IMR-90 (cell line): ENCODE data around the gene SYNGR1. TPM values are rescaled to one million over a fixed set of nuclear protein-coding genes. Genes with fewer than 3 reads are reported as not detected.
A peak's percentile ranks its signal among the peaks of the same experiment; 100 is the strongest.

Experiments
- ATAC-seq: fragments of 200-7000 bp; cut with Tn5 transposase; 2 replicates; pipeline ENCODE4 v1.9.1; 2020; ENCODE audit warnings: low read depth, mild to moderate bottlenecking, moderate library complexity
- BruUV-seq: library from RNA; stranded (reverse); fragments of 400-500 nt; replicated peaks from 2 replicates; lab custom pipeline; 2021; lab: Mats Ljungman, UMichigan
- CTCF ChIA-PET: fragments of 300-600 bp; formaldehyde crosslinking; extraction: SDS; loops from one replicate; lab custom pipeline; 2021; ENCODE audit warnings: antibody characterized with exemption; lab: Yijun Ruan, JAX
- POLR2A ChIA-PET: fragments of 300-600 bp; sonication (Branson Sonifier 250); formaldehyde crosslinking; loops from one replicate; lab custom pipeline; 2022; ENCODE audit warnings: antibody characterized with exemption; ENCODE audit not compliant: unreplicated experiment; lab: Charles Lee
- DNase-seq: peaks from one replicate; pipeline ENCODE4 v3.0.0; 2013
- H2AFZ ChIP-seq: replicated peaks from 2 replicates; pipeline ENCODE3; 2013; ENCODE audit warnings: low read length, mild to moderate bottlenecking; ENCODE audit not compliant: poor library complexity
- H2AK5ac ChIP-seq: 2 replicates; pipeline ENCODE4 v1.6.1; 2013; ENCODE audit warnings: low read depth, low read length, inconsistent platforms
- H2AK9ac ChIP-seq: replicated peaks from 2 replicates; pipeline ENCODE3; 2013; ENCODE audit warnings: mild to moderate bottlenecking, low read depth, low read length, moderate library complexity; ENCODE audit not compliant: poor library complexity
- H2BK120ac ChIP-seq: 2 replicates; pipeline ENCODE4 v1.6.1; 2013; ENCODE audit warnings: low read depth, low read length, inconsistent platforms
- H2BK15ac ChIP-seq: 3 replicates; pipeline ENCODE4 v1.6.1; 2013; ENCODE audit warnings: low read depth, low read length, inconsistent platforms
- H2BK20ac ChIP-seq: 2 replicates; pipeline ENCODE4 v1.6.1; 2013; ENCODE audit warnings: low read depth, mild to moderate bottlenecking, inconsistent platforms, low read length, moderate library complexity
- H2BK5ac ChIP-seq: 2 replicates; pipeline ENCODE4 v1.6.1; 2013; ENCODE audit warnings: mild to moderate bottlenecking, low read depth, low read length, inconsistent platforms; ENCODE audit not compliant: poor library complexity, severe bottlenecking
- H3K14ac ChIP-seq: replicated peaks from 2 replicates; pipeline ENCODE4 v1.6.1; 2013; ENCODE audit warnings: low read depth, low read length, inconsistent platforms
- H3K18ac ChIP-seq: 2 replicates; pipeline ENCODE4 v1.6.1; 2013; ENCODE audit warnings: low read depth, low read length, control low read depth
- H3K23ac ChIP-seq: 2 replicates; pipeline ENCODE4 v1.6.1; 2013; ENCODE audit warnings: low read depth, low read length, inconsistent platforms
- H3K27ac ChIP-seq: 2 replicates; pipeline ENCODE4 v1.5.1; 2013; ENCODE audit warnings: mild to moderate bottlenecking, control low read depth, low read length; ENCODE audit not compliant: insufficient read depth
- H3K27me3 ChIP-seq: 2 replicates; pipeline ENCODE4 v1.6.1; 2013; ENCODE audit warnings: low read length; ENCODE audit not compliant: control insufficient read depth, insufficient read depth
- H3K36me3 ChIP-seq: 2 replicates; pipeline ENCODE4 v1.6.1; 2013; ENCODE audit warnings: low read length, mixed read lengths; ENCODE audit not compliant: control insufficient read depth, insufficient read depth
- H3K4ac ChIP-seq: 2 replicates; pipeline ENCODE4 v1.6.1; 2013; ENCODE audit warnings: low read depth, low read length, inconsistent platforms
- H3K4me1 ChIP-seq: 2 replicates; pipeline ENCODE4 v1.6.1; 2013; ENCODE audit warnings: low read length, mixed read lengths; ENCODE audit not compliant: control insufficient read depth, insufficient read depth
- H3K4me2 ChIP-seq: 2 replicates; pipeline ENCODE4 v1.6.1; 2013; ENCODE audit warnings: low read depth, mild to moderate bottlenecking, control low read depth, low read length, moderate library complexity
- H3K4me3 ChIP-seq: 2 replicates; pipeline ENCODE4 v1.5.1; 2013; ENCODE audit warnings: low read depth, mild to moderate bottlenecking, control low read depth, low read length, moderate library complexity; ENCODE audit not compliant: insufficient read depth
- H3K56ac ChIP-seq: 2 replicates; pipeline ENCODE4 v1.6.1; 2013; ENCODE audit warnings: low read length, inconsistent platforms; ENCODE audit not compliant: insufficient read depth; ENCODE audit errors: extremely low read depth
- H3K79me1 ChIP-seq, 2 experiments: 2 replicates each; pipeline ENCODE4 v1.6.1; 2013; ENCODE audit warnings: low read length in 2 of 2, inconsistent platforms in 1 of 2, low read depth in 1 of 2
- H3K9ac ChIP-seq: 2 replicates; pipeline ENCODE4 v1.6.1; 2013; ENCODE audit warnings: low read depth, low read length, control low read depth
- H3K9me1 ChIP-seq: 2 replicates; pipeline ENCODE4 v1.6.1; 2013; ENCODE audit warnings: low read length, inconsistent platforms; ENCODE audit not compliant: insufficient read depth
- H3K9me3 ChIP-seq: 2 replicates; pipeline ENCODE4 v1.6.1; 2013; ENCODE audit warnings: low read length; ENCODE audit not compliant: control insufficient read depth, insufficient read depth
- H4K20me1 ChIP-seq: 2 replicates; pipeline ENCODE4 v1.6.1; 2013; ENCODE audit warnings: low read length, inconsistent platforms; ENCODE audit not compliant: insufficient read depth
- H4K5ac ChIP-seq: 2 replicates; pipeline ENCODE4 v1.6.1; 2013; ENCODE audit warnings: mild to moderate bottlenecking, low read depth, low read length, control low read depth
- H4K8ac ChIP-seq, 2 experiments: 2 replicates each; pipeline ENCODE4 v1.6.1; 2013; ENCODE audit warnings: low read depth in 2 of 2, low read length in 2 of 2, control low read depth in 1 of 2, inconsistent platforms in 1 of 2
- H4K91ac ChIP-seq: 2 replicates; pipeline ENCODE4 v1.6.1; 2013; ENCODE audit warnings: low read depth, low read length, inconsistent platforms; ENCODE audit not compliant: insufficient read depth
- BHLHE40 ChIP-seq: fragments of 150-350 bp; IDR thresholded peaks from 2 replicates; pipeline ENCODE4 v1.6.1; 2016; ENCODE audit warnings: mild to moderate bottlenecking, low read depth, low read length
- FOS ChIP-seq: fragments of 150-350 bp; IDR thresholded peaks from 2 replicates; pipeline ENCODE4 v1.6.1; 2016; ENCODE audit warnings: low read depth, low read length
- MAZ ChIP-seq: IDR thresholded peaks from 2 replicates; pipeline ENCODE4 v1.6.1; 2012; ENCODE audit warnings: low read depth, mild to moderate bottlenecking, low read length, improper control_type of control experiment, moderate library complexity, borderline replicate concordance
- MXI1 ChIP-seq: IDR thresholded peaks from 2 replicates; pipeline ENCODE4 v1.6.1; 2012; ENCODE audit warnings: low read depth, mild to moderate bottlenecking, low read length, moderate library complexity, borderline replicate concordance
- POLR2A ChIP-seq: IDR thresholded peaks from 2 replicates; pipeline ENCODE4 v1.6.1; 2012; ENCODE audit warnings: mild to moderate bottlenecking, low read depth, low read length
- RFX5 ChIP-seq: IDR thresholded peaks from 2 replicates; pipeline ENCODE4 v1.8.0; 2012; ENCODE audit warnings: low read depth, mild to moderate bottlenecking, low read length, moderate library complexity
- WGBS, 2 experiments: methylation state at CpG; one replicate each; pipeline versions ENCODE4 v1.1.5 to v1.1.7; 2013; ENCODE audit warnings: missing lambda C conversion rate in 2 of 2; ENCODE audit not compliant: insufficient read length in 1 of 2; ENCODE audit errors: extremely low coverage in 2 of 2; 5-methylcytosine and 5-hydroxymethylcytosine counted together
- dilution Hi-C: fragments of 300-500 bp; cut with HindIII; formaldehyde crosslinking; loops from one replicate; pipeline ENCODE4 v1.14.3; 2018; ENCODE audit warnings: low sequenced_read_pairs; ENCODE audit not compliant: unreplicated experiment
- in situ Hi-C: fragments of 300-500 bp; cut with MboI; formaldehyde crosslinking; loops from 3 replicates; pipeline ENCODE4 v1.14.3; 2019; ENCODE audit warnings: low sequenced_read_pairs, inconsistent platforms, mixed read lengths
- intact Hi-C: fragments of 100-400 bp; cut with micrococcal nuclease; formaldehyde crosslinking; loops from 2 replicates; pipeline ENCODE4 v1.10.0; 2022
- polyA plus RNA-seq, 3 experiments: library from polyadenylated mRNA; depleted of rRNA; stranded (reverse); fragments of >200 nt; gene quantifications; 2 replicates each; pipeline ENCODE4 v1.2.3, GENCODE V29; 2012; ENCODE audit warnings: low replicate concordance in 1 of 3
- total RNA-seq: library from RNA; depleted of rRNA; stranded (reverse); fragments of >200 nt; gene quantifications from 2 replicates; pipeline ENCODE4 v1.2.3, GENCODE V29; 2012
- TF ChIP-seq, protein P1 (sequence below): fragments of 150-350 bp; IDR thresholded peaks from 2 replicates; pipeline ENCODE4 v1.6.1; 2017; ENCODE audit warnings: mild to moderate bottlenecking, antibody characterized with exemption, low read length, low read depth
- TF ChIP-seq, protein P2 (sequence below): fragments of 150-350 bp; IDR thresholded peaks from 2 replicates; pipeline ENCODE4 v1.6.1; 2016; ENCODE audit warnings: low read depth, mild to moderate bottlenecking, low read length, moderate library complexity, borderline replicate concordance

Gene SYNGR1
- total and polyA plus RNA-seq, 2 of the 4 experiments (the other 2 are of a cell fraction): 6.3 to 81.5 TPM

DNA sequence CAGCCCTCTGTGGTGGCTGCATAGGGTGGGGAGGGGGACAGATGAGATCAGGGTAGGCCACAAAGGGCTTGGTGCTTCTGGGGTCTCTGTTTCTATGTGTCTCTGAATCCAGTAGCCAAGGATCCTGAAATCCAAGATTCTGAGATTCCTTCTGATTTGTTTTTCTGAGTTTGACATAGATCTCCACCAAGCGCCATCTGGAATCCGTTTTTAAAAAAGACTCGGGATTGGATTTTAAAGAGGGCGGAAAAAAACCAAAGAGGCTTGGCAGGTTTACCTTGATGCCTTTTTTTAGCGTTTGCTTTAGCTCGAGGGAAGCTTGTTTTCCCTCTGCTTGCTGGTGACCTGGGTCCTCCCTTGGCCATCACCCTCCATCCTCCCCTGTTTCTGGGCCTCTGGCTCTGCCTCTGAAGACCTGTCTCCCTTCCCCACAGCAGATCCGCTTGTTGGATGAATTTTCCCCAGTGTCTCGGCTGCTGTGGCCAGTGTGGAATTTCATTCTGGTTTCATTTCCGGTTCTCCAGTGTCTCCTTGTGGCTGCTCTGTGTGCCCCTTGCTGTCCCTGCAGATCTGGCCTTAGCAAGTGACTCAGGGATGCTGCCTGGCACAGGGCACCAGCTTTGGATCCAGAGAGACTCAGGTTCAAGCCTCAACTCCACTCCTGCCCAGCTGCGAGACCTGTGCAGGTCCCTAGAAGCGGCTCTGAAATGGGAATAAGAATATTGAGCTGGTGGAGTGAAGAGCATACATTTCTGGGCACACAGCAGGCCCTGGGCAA lies 15.1 kb downstream of the SYNGR1 start:
- BruUV-seq: no TSS peak
- peaks cover 4% of the 10 kb centered on the region; the same call in 1 of the 2 replicates for H3K9me1 ChIP-seq
- ATAC-seq: no peak
- no peak overlapping the region for H3K4me3 ChIP-seq
- no peak overlapping the region for H2BK20ac ChIP-seq
- 65% methylated on average over 6 of the region's 11 CpGs; no CpG with 5 or more reads in 1 of the 2 experiments for WGBS, 2 experiments
- peaks cover 8% of the 10 kb centered on the region; the same call in 1 of the 2 replicates for H3K4me1 ChIP-seq
- H4K8ac ChIP-seq: no peak overlapping the region
- no peaks in the 10 kb centered on the region for H3K9me3 ChIP-seq
- TF ChIP-seq POLR2A (no peak), FOS (no peak), BHLHE40 (no peak), MAZ (no peak), MXI1 (no peak), RFX5 (no peak)
- TF ChIP-seq, protein P1, sequence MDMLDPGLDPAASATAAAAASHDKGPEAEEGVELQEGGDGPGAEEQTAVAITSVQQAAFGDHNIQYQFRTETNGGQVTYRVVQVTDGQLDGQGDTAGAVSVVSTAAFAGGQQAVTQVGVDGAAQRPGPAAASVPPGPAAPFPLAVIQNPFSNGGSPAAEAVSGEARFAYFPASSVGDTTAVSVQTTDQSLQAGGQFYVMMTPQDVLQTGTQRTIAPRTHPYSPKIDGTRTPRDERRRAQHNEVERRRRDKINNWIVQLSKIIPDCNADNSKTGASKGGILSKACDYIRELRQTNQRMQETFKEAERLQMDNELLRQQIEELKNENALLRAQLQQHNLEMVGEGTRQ: no peak
- TF ChIP-seq, protein P2, sequence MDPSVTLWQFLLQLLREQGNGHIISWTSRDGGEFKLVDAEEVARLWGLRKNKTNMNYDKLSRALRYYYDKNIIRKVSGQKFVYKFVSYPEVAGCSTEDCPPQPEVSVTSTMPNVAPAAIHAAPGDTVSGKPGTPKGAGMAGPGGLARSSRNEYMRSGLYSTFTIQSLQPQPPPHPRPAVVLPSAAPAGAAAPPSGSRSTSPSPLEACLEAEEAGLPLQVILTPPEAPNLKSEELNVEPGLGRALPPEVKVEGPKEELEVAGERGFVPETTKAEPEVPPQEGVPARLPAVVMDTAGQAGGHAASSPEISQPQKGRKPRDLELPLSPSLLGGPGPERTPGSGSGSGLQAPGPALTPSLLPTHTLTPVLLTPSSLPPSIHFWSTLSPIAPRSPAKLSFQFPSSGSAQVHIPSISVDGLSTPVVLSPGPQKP: no peak
- H3K23ac ChIP-seq: no peak overlapping the region
- no peak overlapping the region for H2AFZ ChIP-seq
- no peak overlapping the region for H3K18ac ChIP-seq
- no peak overlapping the region for H3K4me2 ChIP-seq
- DNase-seq: no peak
- H3K27ac ChIP-seq: no peak overlapping the region
- ChIA-PET CTCF (no interaction called here), POLR2A (no interaction called here)
- H2BK120ac ChIP-seq: no peak overlapping the region
- no peak overlapping the region for H2BK15ac ChIP-seq
- peak overlapping the region; percentile 5 for H2AK9ac ChIP-seq
- H3K14ac ChIP-seq: no peak overlapping the region
- peaks cover 0 to 23% of the 10 kb centered on the region in 2 experiments; a peak in 3 of 4 replicates for H3K79me1 ChIP-seq
- H3K4ac ChIP-seq: no peak overlapping the region
- 0 out of 2 replicates have a peak overlapping the region, but pooled peaks have one; percentile 17 for H2AK5ac ChIP-seq
- intact Hi-C loops: no loop called here
- peaks cover 2% of the 10 kb centered on the region; the same call in 1 of the 2 replicates for H3K36me3 ChIP-seq
- H3K27me3 ChIP-seq: no peaks in the 10 kb centered on the region
- H4K5ac ChIP-seq: no peak overlapping the region
- H2BK5ac ChIP-seq: no peak overlapping the region
- peaks cover 14% of the 10 kb centered on the region for H4K20me1 ChIP-seq
- in situ Hi-C loops: no loop called here
- H3K9ac ChIP-seq: no peak overlapping the region
- H4K91ac ChIP-seq: no peak overlapping the region
- H3K56ac ChIP-seq: no peak overlapping the region
- dilution Hi-C loops: no loop called here
